ENCODE data around the gene MYOF. TPM values are rescaled to one million over a fixed set of nuclear protein-coding genes. Genes with fewer than 3 reads are reported as not detected.

Gene MYOF
- total and polyA plus RNA-seq, 2 donors from 2014 or later, result 11.5 to 134 TPM

DNA sequence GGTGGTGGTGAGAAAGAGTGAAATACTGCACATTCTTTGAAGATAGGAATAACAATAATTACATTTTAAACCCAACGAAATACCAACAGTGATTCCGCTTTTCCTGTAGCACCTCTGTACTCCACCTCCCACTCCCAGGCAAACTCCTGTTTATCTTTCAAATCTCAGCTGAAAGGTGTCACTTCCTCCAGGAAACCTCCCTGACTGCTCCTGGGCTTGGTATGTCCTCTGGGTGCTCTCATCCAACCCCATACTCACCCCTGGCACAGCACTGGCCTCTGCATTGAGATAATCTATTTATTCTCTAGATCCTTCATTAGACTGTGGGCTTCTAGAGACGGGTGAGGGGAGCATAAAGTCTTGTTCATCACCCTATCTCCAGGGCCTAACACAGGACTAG is 148.0 kb downstream of the MYOF start:
- H3K4me1 ChIP-seq (ENCODE audit: control insufficient read depth in 2 of 3, insufficient read depth in 2 of 3, low read depth in 1 of 3, low read length in 3 of 3), result no peaks in the 10 kb centered on the region
- FAIRE-seq (no peak), DNase-seq (no peak)
- intact Hi-C loops (cut with DNase I), result no loop called here
- H3K9me3 ChIP-seq (ENCODE audit: control insufficient read depth in 2 of 3, insufficient read depth in 1 of 3, low read length in 3 of 3), result no peaks in the 10 kb centered on the region
- no peaks in the 10 kb centered on the region for H3K27me3 ChIP-seq (ENCODE audit: control insufficient read depth, insufficient read depth, low read length)
- H3K36me3 ChIP-seq (ENCODE audit: control insufficient read depth in 2 of 3, insufficient read depth in 3 of 3, low read length in 3 of 3), result peaks cover 0 to 3% (median 2%) of the 10 kb centered on the region in 3 donors
- no peak overlapping the region for H3K27ac ChIP-seq (ENCODE audit: low read depth in 2 of 2, low read length in 2 of 2)
- H3K9ac ChIP-seq (ENCODE audit: low read length in 3 of 3), result no peak overlapping the region
- H3K4me3 ChIP-seq (ENCODE audit: low read length in 3 of 3), result no peak overlapping the region
- TF ChIP-seq, protein P1, sequence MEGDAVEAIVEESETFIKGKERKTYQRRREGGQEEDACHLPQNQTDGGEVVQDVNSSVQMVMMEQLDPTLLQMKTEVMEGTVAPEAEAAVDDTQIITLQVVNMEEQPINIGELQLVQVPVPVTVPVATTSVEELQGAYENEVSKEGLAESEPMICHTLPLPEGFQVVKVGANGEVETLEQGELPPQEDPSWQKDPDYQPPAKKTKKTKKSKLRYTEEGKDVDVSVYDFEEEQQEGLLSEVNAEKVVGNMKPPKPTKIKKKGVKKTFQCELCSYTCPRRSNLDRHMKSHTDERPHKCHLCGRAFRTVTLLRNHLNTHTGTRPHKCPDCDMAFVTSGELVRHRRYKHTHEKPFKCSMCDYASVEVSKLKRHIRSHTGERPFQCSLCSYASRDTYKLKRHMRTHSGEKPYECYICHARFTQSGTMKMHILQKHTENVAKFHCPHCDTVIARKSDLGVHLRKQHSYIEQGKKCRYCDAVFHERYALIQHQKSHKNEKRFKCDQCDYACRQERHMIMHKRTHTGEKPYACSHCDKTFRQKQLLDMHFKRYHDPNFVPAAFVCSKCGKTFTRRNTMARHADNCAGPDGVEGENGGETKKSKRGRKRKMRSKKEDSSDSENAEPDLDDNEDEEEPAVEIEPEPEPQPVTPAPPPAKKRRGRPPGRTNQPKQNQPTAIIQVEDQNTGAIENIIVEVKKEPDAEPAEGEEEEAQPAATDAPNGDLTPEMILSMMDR (IDR thresholded peaks at IDR 0.05; ENCODE audit: borderline replicate concordance, extremely low read depth, insufficient read depth), result no peak

- no peak overlapping the region for H3K9ac ChIP-seq (ENCODE audit: low read length in 3 of 3)
- H3K27ac ChIP-seq (ENCODE audit: low read depth in 2 of 2, low read length in 2 of 2), result no peak overlapping the region
- intact Hi-C loops (cut with DNase I), result no loop called here
- no peak overlapping the region for H3K4me3 ChIP-seq (ENCODE audit: low read length in 3 of 3)
- DNase-seq, result no peak
- TF ChIP-seq, protein P1 (IDR thresholded peaks at IDR 0.05; ENCODE audit: borderline replicate concordance, extremely low read depth, insufficient read depth), result no peak
- H3K27me3 ChIP-seq (ENCODE audit: control insufficient read depth, insufficient read depth, low read length), result no peaks in the 10 kb centered on the region
- no peaks in the 10 kb centered on the region for H3K4me1 ChIP-seq (ENCODE audit: control insufficient read depth in 2 of 3, insufficient read depth in 2 of 3, low read depth in 1 of 3, low read length in 3 of 3)
- no peaks in the 10 kb centered on the region for H3K9me3 ChIP-seq (ENCODE audit: control insufficient read depth in 2 of 3, insufficient read depth in 1 of 3, low read length in 3 of 3)
- FAIRE-seq, result no peak
- H3K36me3 ChIP-seq (ENCODE audit: control insufficient read depth in 2 of 3, insufficient read depth in 3 of 3, low read length in 3 of 3), result peaks cover 0 to 3% (median 2%) of the 10 kb centered on the region in 3 donors
Measured at GRCh38 chr10:93333278-93333978, 148.7 kb downstream of the MYOF start.

- Histone ChIP-seq H3K9ac (ENCODE audit: low read length in 3 of 3) (no peak overlapping the region), H3K27ac (ENCODE audit: low read depth in 2 of 2, low read length in 2 of 2) (no peak overlapping the region), H3K4me3 (ENCODE audit: low read length in 3 of 3) (no peak overlapping the region), H3K36me3 (ENCODE audit: control insufficient read depth in 2 of 3, insufficient read depth in 3 of 3, low read length in 3 of 3) (no peaks in the 10 kb centered on the region), H3K9me3 (ENCODE audit: control insufficient read depth in 2 of 3, insufficient read depth in 1 of 3, low read length in 3 of 3) (no peaks in the 10 kb centered on the region), H3K4me1 (ENCODE audit: control insufficient read depth in 2 of 3, insufficient read depth in 2 of 3, low read depth in 1 of 3, low read length in 3 of 3) (no peaks in the 10 kb centered on the region), H3K27me3 (ENCODE audit: control insufficient read depth, insufficient read depth, low read length) (no peaks in the 10 kb centered on the region)
- FAIRE-seq, result no peak
- no peak for DNase-seq
- intact Hi-C loops (cut with DNase I), result no loop called here
- TF ChIP-seq, protein P1 (IDR thresholded peaks at IDR 0.05; ENCODE audit: borderline replicate concordance, extremely low read depth, insufficient read depth), result no peak
Measured at GRCh38 chr10:93330824-93331223, 151.3 kb downstream of the MYOF start.

Data from kidney (tissue), 14 donors.